Endothelial cell of umbilical vein (primary cell): Measurements from ENCODE around the gene MNT. TPM values are rescaled to one million over a fixed set of nuclear protein-coding genes. Genes with fewer than 3 reads are reported as not detected.

Experiments
- BruUV-seq: library from RNA; stranded (reverse); fragments of 400-500 nt; replicated peaks from 2 replicates; lab custom pipeline; 2021; lab: Mats Ljungman, UMichigan
- CTCF ChIA-PET: fragments of 300-600, 350-600 bp; sonication (Branson Sonifier 250); formaldehyde crosslinking; loops from one replicate; lab custom pipeline; 2021; ENCODE audit warnings: antibody characterized with exemption, inconsistent platforms; lab: Charles Lee
- POLR2A ChIA-PET: fragments of 300-600, 350-600 bp; sonication (Branson Sonifier 250); formaldehyde crosslinking; loops from one replicate; lab custom pipeline; 2021; ENCODE audit warnings: antibody characterized with exemption, inconsistent platforms; lab: Charles Lee
- DNase-seq: peaks from one replicate; pipeline ENCODE4 v3.0.0-alpha.2; 2011; ENCODE audit warnings: low read depth, low spot score
- FAIRE-seq: peaks from 2 replicates; lab custom pipeline; 2011; peaks lifted over from hg19 to GRCh38; lab: Jason Lieb, UNC
- H2AFZ ChIP-seq: 2 replicates; pipeline ENCODE4 v1.6.0; 2012; ENCODE audit warnings: low read depth, low read length, control low read depth, inconsistent platforms
- H3K27ac ChIP-seq: 2 replicates; pipeline ENCODE4 v1.5.1; 2011; ENCODE audit warnings: low read depth, mild to moderate bottlenecking, control low read depth, low read length, moderate library complexity; ENCODE audit not compliant: insufficient read depth
- H3K27me3 ChIP-seq, 2 experiments: 2 replicates each; pipeline versions ENCODE4 v1.6.0 to v1.6.1; 2011; ENCODE audit warnings: low read length in 2 of 2, mixed read lengths in 1 of 2; ENCODE audit not compliant: control insufficient read depth in 2 of 2, insufficient read depth in 2 of 2
- H3K36me3 ChIP-seq, 2 experiments: 2 replicates in 1 of 2; 3 replicates in 1 of 2; pipeline ENCODE4 v1.5.1; 2011; ENCODE audit warnings: low read length in 2 of 2, mild to moderate bottlenecking in 1 of 2, moderate library complexity in 1 of 2; ENCODE audit not compliant: control insufficient read depth in 2 of 2, insufficient read depth in 2 of 2; ENCODE audit errors: extremely low read depth in 1 of 2
- H3K4me1 ChIP-seq: 3 replicates; pipeline ENCODE4 v1.5.1; 2011; ENCODE audit warnings: mild to moderate bottlenecking, low read length; ENCODE audit not compliant: control insufficient read depth, insufficient read depth; ENCODE audit errors: extremely low read depth
- H3K4me2 ChIP-seq: 2 replicates; pipeline ENCODE4 v1.6.1; 2011; ENCODE audit warnings: low read length, control low read depth, mixed read lengths; ENCODE audit not compliant: insufficient read depth
- H3K4me3 ChIP-seq, 3 experiments: fragments of 200-600 bp in 1 of 3; sonication (generic), shearing (Covaris generic) in 1 of 3; replicated peaks in 1 of 3; 2 replicates each; pipeline ENCODE4 v1.5.1; 2011 to 2016; ENCODE audit warnings: control low read depth in 3 of 3, low read length in 3 of 3, mild to moderate bottlenecking in 2 of 3, inconsistent platforms in 1 of 3, low read depth in 1 of 3, moderate library complexity in 1 of 3; ENCODE audit not compliant: insufficient read depth in 1 of 3
- H3K79me2 ChIP-seq: 2 replicates; pipeline ENCODE4 v1.6.0; 2012; ENCODE audit warnings: low read length, inconsistent platforms; ENCODE audit not compliant: control insufficient read depth, insufficient read depth
- H3K9ac ChIP-seq: replicated peaks from 2 replicates; pipeline ENCODE3; 2011; ENCODE audit warnings: low read length, control low read depth; ENCODE audit not compliant: insufficient read depth; ENCODE audit errors: extremely low read depth
- H3K9me1 ChIP-seq: replicated peaks from 3 replicates; pipeline ENCODE4 v1.6.0; 2011; ENCODE audit warnings: mild to moderate bottlenecking, low read length; ENCODE audit not compliant: control insufficient read depth, insufficient read depth; ENCODE audit errors: extremely low read depth
- H3K9me3 ChIP-seq: replicated peaks from 2 replicates; pipeline ENCODE4 v1.5.1; 2012; ENCODE audit warnings: low read length, inconsistent platforms; ENCODE audit not compliant: control insufficient read depth, insufficient read depth
- H4K20me1 ChIP-seq: replicated peaks from 2 replicates; pipeline ENCODE3; 2011; ENCODE audit warnings: mild to moderate bottlenecking, low read length; ENCODE audit not compliant: control insufficient read depth, insufficient read depth; ENCODE audit errors: extremely low read depth
- EZH2 ChIP-seq: IDR thresholded peaks from 2 replicates; pipeline ENCODE4 v1.6.1; 2012; ENCODE audit warnings: borderline replicate concordance, low read depth, mild to moderate bottlenecking, moderate library complexity, low read length, inconsistent platforms; ENCODE audit not compliant: severe bottlenecking
- FOS ChIP-seq: IDR thresholded peaks from 2 replicates; pipeline ENCODE4 v1.6.1; 2011; ENCODE audit warnings: mild to moderate bottlenecking, low read length, moderate library complexity, borderline replicate concordance; ENCODE audit not compliant: insufficient read depth
- GATA2 ChIP-seq: IDR thresholded peaks from 2 replicates; pipeline ENCODE4 v1.7.0; 2011; ENCODE audit warnings: low read depth, mild to moderate bottlenecking, moderate library complexity, mixed read lengths, low read length; ENCODE audit not compliant: insufficient read length, insufficient read depth
- JUN ChIP-seq: IDR thresholded peaks from 2 replicates; pipeline ENCODE4 v1.6.1; 2011; ENCODE audit warnings: borderline replicate concordance, low read depth; ENCODE audit not compliant: insufficient read length, insufficient read depth
- MYC ChIP-seq: IDR thresholded peaks from one replicate; pipeline ENCODE4 v1.6.1; 2011; ENCODE audit warnings: mild to moderate bottlenecking, low read depth, low read length
- POLR2A ChIP-seq: IDR thresholded peaks from 2 replicates; pipeline ENCODE4 v1.6.1; 2012; ENCODE audit warnings: low read depth, mild to moderate bottlenecking, control low read depth, low read length
- POLR2AphosphoS5 ChIP-seq: IDR thresholded peaks from 2 replicates; pipeline ENCODE4 v1.6.1; 2012; ENCODE audit warnings: low read depth, mild to moderate bottlenecking, control low read depth, low read length, moderate library complexity; ENCODE audit not compliant: insufficient read depth
- dilution Hi-C: fragments of 300-500 bp; cut with MboI; formaldehyde crosslinking; loops from one replicate; pipeline ENCODE4 v1.15.0; 2019; ENCODE audit warnings: low sequenced_read_pairs; ENCODE audit not compliant: extremely low pct_ligation_motif_present
- intact Hi-C: fragments of 100-400 bp; cut with micrococcal nuclease; formaldehyde crosslinking; loops from one replicate; pipeline ENCODE4 v1.10.0; 2022
- polyA plus RNA-seq, 4 experiments: library from polyadenylated mRNA; depleted of rRNA in 3 of 4; stranded (reverse) in 3 of 4; unstranded in 1 of 4; fragments of >200 nt; gene quantifications; 2 replicates each; pipeline versions ENCODE4 v1.2.1 to v1.2.3, GENCODE V29; 2011 to 2012; ENCODE audit warnings: missing spikeins in 1 of 4
- total RNA-seq: library from RNA; stranded (reverse); gene quantifications from 2 replicates; pipeline ENCODE4 v1.2.3, GENCODE V29; 2021
- TF ChIP-seq, protein P1 (sequence below): IDR thresholded peaks from 2 replicates; pipeline ENCODE4 v1.6.1; 2011; ENCODE audit not compliant: insufficient read depth, insufficient read length
- TF ChIP-seq, protein P2 (sequence below), 2 donors: IDR thresholded peaks; 1 replicate in 1 of 2; 2 replicates in 1 of 2; pipeline ENCODE4 v1.5.1; 2011; ENCODE audit warnings: low read length in 2 of 2, mild to moderate bottlenecking in 2 of 2, moderate library complexity in 2 of 2, control low read depth in 1 of 2, inconsistent platforms in 1 of 2, low read depth in 1 of 2; ENCODE audit not compliant: insufficient read depth in 1 of 2; ENCODE audit errors: extremely low read depth in 1 of 2

Gene MNT
- total and polyA plus RNA-seq, 2 donors (not counting 3 experiments of a cell fraction or from before 2014, with no cell fraction given) = 4.1 to 21.6 TPM

DNA sequence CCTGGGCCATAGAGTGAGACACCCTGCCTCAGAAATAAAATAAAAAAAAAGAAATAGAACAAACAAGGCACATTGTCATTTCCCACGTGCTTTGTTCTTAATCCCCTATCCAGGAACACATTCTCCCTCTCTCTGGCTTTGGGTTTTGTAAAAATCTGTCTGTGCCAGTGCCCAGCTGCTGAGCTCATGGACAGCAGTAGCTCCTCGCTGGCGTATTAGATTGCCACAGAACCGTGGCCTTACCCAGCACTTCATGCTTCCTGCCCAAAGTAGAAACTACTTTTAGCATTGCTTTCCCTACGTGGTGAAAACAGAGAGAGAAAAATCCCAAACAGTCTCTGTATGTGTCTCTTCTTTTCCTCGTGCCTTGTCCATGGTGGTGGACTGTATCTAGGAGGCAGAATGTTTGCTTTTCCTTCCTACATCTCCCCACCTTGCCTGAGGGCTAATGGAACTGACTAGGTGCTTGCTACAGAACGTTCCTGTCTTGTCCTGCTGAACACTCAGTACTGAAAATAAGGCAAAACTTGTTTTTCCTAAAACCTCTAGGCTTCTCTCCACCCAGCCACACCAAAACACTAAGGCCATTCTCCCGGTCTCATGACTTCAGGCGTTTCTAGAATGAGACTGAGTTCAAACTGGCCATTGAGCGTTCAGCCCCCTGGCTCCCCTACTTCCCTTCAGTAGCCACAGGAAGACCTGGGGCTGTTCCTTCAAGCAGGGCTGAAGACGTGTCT is 26.1 kb downstream of the MNT start:
- Histone ChIP-seq H3K27me3 (no peaks in the 10 kb centered on the region), H3K4me2 (no peak overlapping the region), H3K4me3 (no peak overlapping the region), H3K79me2 (no peaks in the 10 kb centered on the region), H3K9me3 (no peaks in the 10 kb centered on the region), H2AFZ (no peak overlapping the region), H3K9me1 (no peaks in the 10 kb centered on the region), H3K9ac (no peak overlapping the region), H3K27ac (no peak overlapping the region), H3K4me1 (no peaks in the 10 kb centered on the region), H3K36me3 (peaks cover 0 to 33% of the 10 kb centered on the region in 2 experiments), H4K20me1 (no peaks in the 10 kb centered on the region)
- ChIA-PET POLR2A (no interaction called here), CTCF (interaction anchor here (1.9 to 15.2 kb wide), 2 partner anchors 11 to 40 kb away, joined by 5 to 909 read pairs; no protein-coding TSS in a partner anchor)
- dilution Hi-C loops (no loop called here), intact Hi-C loops (no loop called here)
- no peak for TF ChIP-seq EZH2
- TF ChIP-seq GATA2 = no peak
- TF ChIP-seq MYC = no peak
- no peak for TF ChIP-seq POLR2A
- TF ChIP-seq, protein P1, sequence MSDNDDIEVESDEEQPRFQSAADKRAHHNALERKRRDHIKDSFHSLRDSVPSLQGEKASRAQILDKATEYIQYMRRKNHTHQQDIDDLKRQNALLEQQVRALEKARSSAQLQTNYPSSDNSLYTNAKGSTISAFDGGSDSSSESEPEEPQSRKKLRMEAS = no peak
- no peak for TF ChIP-seq POLR2AphosphoS5
- TF ChIP-seq, protein P2, sequence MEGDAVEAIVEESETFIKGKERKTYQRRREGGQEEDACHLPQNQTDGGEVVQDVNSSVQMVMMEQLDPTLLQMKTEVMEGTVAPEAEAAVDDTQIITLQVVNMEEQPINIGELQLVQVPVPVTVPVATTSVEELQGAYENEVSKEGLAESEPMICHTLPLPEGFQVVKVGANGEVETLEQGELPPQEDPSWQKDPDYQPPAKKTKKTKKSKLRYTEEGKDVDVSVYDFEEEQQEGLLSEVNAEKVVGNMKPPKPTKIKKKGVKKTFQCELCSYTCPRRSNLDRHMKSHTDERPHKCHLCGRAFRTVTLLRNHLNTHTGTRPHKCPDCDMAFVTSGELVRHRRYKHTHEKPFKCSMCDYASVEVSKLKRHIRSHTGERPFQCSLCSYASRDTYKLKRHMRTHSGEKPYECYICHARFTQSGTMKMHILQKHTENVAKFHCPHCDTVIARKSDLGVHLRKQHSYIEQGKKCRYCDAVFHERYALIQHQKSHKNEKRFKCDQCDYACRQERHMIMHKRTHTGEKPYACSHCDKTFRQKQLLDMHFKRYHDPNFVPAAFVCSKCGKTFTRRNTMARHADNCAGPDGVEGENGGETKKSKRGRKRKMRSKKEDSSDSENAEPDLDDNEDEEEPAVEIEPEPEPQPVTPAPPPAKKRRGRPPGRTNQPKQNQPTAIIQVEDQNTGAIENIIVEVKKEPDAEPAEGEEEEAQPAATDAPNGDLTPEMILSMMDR (IDR thresholded peaks at IDR 0.05; ENCODE audit: extremely low read depth in 1 of 2, insufficient read depth in 1 of 2, low read depth in 1 of 2, low read length in 2 of 2) = no peak
- no peak for TF ChIP-seq FOS
- TF ChIP-seq JUN = no peak
- DNase-seq (no peak), FAIRE-seq (no peak)
- no TSS peak for BruUV-seq
